ENCODE results near the gene TNFAIP8L2.
A peak's percentile ranks its signal among the peaks of the same experiment; 100 is the strongest.

DNA sequence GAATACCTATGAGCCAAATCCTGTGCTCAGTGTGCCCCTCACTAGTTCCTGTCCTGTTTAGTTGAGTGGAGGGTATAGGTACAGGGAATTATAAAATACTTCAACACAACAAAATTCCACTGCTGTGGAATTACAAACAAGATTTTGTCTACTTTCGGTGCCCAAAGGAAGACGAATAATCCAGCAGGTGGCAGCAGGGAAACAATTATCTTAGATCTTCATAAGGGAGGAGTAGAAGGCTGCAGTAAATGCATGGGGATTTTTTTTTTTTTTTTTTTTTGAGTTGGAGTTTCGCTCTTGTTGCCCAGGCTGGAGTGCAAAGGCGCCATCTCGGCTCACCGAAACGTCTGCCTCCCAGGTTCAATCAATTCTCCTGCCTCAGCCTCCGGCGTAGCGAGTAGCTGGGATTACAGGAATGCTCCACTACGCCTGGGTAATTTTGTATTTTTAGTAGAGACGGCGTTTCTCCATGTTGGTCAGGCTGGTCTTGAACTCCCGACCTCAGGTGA, 39.9 kb downstream of the TNFAIP8L2 start:
- TF ChIP-seq EZH2 (IDR thresholded peaks at IDR 0.05; ENCODE audit: borderline replicate concordance, low read length): no peak
- TF ChIP-seq, protein P1, sequence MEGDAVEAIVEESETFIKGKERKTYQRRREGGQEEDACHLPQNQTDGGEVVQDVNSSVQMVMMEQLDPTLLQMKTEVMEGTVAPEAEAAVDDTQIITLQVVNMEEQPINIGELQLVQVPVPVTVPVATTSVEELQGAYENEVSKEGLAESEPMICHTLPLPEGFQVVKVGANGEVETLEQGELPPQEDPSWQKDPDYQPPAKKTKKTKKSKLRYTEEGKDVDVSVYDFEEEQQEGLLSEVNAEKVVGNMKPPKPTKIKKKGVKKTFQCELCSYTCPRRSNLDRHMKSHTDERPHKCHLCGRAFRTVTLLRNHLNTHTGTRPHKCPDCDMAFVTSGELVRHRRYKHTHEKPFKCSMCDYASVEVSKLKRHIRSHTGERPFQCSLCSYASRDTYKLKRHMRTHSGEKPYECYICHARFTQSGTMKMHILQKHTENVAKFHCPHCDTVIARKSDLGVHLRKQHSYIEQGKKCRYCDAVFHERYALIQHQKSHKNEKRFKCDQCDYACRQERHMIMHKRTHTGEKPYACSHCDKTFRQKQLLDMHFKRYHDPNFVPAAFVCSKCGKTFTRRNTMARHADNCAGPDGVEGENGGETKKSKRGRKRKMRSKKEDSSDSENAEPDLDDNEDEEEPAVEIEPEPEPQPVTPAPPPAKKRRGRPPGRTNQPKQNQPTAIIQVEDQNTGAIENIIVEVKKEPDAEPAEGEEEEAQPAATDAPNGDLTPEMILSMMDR (conservative IDR thresholded peaks at IDR 0.05 in 1 of 2, IDR thresholded peaks at IDR 0.05 in 1 of 2; ENCODE audit: extremely low read depth in 1 of 2, insufficient read depth in 1 of 2, low read depth in 1 of 2, low read length in 2 of 2): peak; percentile 64 to 71
